Neural progenitor cell (in vitro differentiated cells): ENCODE measurements around the gene AJAP1.

Experiments used
- CTCF ChIP-seq: fragments of 200-600 bp; sonication (generic); IDR thresholded peaks from 2 replicates; pipeline ENCODE4 v1.5.1; 2017; ENCODE audit warnings: antibody characterized with exemption, mild to moderate bottlenecking
- EZH2 ChIP-seq: fragments of 200-600 bp; sonication (generic); IDR thresholded peaks from 2 replicates; pipeline ENCODE4 v1.6.1; 2017; ENCODE audit warnings: antibody characterized with exemption, mild to moderate bottlenecking, moderate library complexity

DNA sequence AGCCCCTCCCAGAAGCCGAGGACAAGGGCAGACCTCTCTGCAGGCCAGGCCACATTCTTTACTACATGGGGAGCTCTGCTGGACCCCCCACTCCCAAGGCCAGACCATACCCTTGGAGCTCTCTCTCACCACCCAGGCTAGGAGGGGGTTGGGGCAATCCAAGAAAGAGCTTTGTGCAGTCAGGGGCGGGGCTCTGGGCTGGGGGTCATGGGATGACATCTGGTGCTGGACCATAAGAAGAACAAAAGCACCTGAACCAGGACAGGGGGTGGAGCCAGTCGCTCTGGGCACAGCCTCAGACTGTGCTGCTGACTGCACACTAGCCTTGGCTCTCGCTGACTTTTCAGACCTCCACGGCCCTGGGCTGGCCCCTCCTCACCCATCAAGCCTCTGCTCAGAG, 23.1 kb upstream of the AJAP1 start:
- TF ChIP-seq EZH2 = no peak
- TF ChIP-seq CTCF = no peak
